Testis (tissue), 3 donors: Measurements from ENCODE around the gene CAMTA1. TPM values are rescaled to one million over a fixed set of nuclear protein-coding genes. Genes with fewer than 3 reads are reported as not detected.
A peak's percentile ranks its signal among the peaks of the same experiment; 100 is the strongest.

Experiments used
- DNase-seq: peaks from one replicate; pipeline ENCODE4 v3.0.0-alpha.2; 2019
- H3K27ac ChIP-seq, 2 donors: fragments of 200-600 bp; sonication (generic); one replicate each; pipeline ENCODE4 v1.5.1; 2019
- H3K27me3 ChIP-seq: fragments of 200-600 bp; sonication (generic); one replicate; pipeline ENCODE4 v1.5.1; 2019
- H3K36me3 ChIP-seq: fragments of 200-600 bp; sonication (generic); one replicate; pipeline ENCODE4 v1.5.1; 2017; ENCODE audit warnings: low read depth; ENCODE audit errors: missing control alignments
- H3K4me1 ChIP-seq: fragments of 200-600 bp; sonication (generic); one replicate; pipeline ENCODE4 v1.5.1; 2019
- H3K4me3 ChIP-seq, 2 donors: fragments of 200-600 bp; sonication (generic); one replicate each; pipeline ENCODE4 v1.5.1; 2017 to 2019
- H3K9me3 ChIP-seq: fragments of 200-600 bp; sonication (generic); one replicate; pipeline ENCODE4 v1.5.1; 2017
- POLR2A ChIP-seq: fragments of 450-650 bp; IDR thresholded peaks from one replicate; pipeline ENCODE4 v1.6.1; 2017; ENCODE audit warnings: antibody characterized with exemption, mild to moderate bottlenecking, moderate library complexity
- WGBS, 2 donors: methylation state at CpG; one replicate each; pipeline ENCODE4 v1.1.5; 2018; 5-methylcytosine and 5-hydroxymethylcytosine counted together
- intact Hi-C: fragments of 100-400 bp; cut with DNase I; formaldehyde crosslinking; loops from one replicate; pipeline ENCODE4 v1.15.1; 2023; ENCODE audit warnings: low total_unique reads
- polyA plus RNA-seq: library from polyadenylated mRNA; stranded (reverse); fragments of 350-450 nt; fragmentation: Illumina TruSeq; extraction: RNeasy Lipid Tissue Mini Kit (QIAGEN cat#74804); gene quantifications from one replicate; pipeline ENCODE4 v1.2.3, GENCODE V29; 2014; ENCODE audit warnings: low read depth, low replicate concordance; ENCODE audit not compliant: insufficient read depth
- total RNA-seq, 2 donors: library from RNA; depleted of rRNA; stranded (reverse); fragments of >200 nt; gene quantifications; one replicate each; pipeline ENCODE4 v1.2.3, GENCODE V29; 2016
- TF ChIP-seq, protein P1 (sequence below), 3 experiments: fragments of 450-650 bp in 2 of 3; fragments of 200-600 bp in 1 of 3; sonication (generic) in 1 of 3; IDR thresholded peaks; one replicate each; pipeline ENCODE4 v1.5.1; 2016 to 2019; ENCODE audit warnings: antibody characterized with exemption in 3 of 3, mild to moderate bottlenecking in 2 of 3, moderate library complexity in 1 of 3

The CAMTA1 gene
- total and polyA plus RNA-seq, 3 donors from 2014 or later = 116 to 158 (median 119) TPM

DNA sequence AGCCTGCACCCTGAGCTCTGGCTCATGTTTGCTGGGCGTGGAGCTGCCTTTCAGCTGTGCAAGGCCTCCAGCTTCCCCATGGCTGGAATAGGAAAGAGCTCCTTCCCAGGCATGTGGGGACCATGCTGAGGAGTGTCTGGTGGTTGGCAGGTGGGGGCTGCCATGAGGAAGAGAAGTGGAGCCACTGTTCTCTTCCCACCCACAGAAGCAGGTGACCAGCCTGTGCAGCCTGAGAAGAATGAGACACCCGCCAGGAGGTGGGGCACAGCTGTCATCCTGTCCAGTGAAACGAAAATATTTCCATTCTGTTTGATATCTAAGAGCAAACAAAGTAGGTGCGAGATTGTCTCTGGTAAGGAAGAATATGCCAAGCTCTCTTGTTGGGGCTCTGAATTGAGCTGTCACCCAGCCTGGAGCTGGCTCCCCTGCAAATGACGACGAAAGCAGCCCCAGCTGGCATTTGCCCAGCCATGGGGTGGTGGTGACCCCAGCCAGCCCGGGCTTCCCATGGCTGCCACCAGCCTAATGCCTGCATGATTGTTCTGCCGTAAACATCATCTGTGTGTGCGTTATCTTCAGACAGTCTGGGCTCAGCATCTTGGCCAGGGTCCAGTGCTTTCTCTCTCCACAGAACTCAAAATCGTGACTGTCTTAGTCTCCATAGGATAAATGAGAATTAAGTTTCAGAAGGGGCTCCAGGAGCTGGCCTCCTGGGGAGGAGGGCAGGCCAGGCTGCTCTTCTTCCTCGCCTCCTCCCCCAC, 556.1 kb downstream of the CAMTA1 start:
- Histone ChIP-seq H3K4me3 (no peak overlapping the region), H3K27me3 (no peaks in the 10 kb centered on the region), H3K36me3 (no peaks in the 10 kb centered on the region), H3K4me1 (peaks cover 5% of the 10 kb centered on the region), H3K9me3 (no peaks in the 10 kb centered on the region), H3K27ac (no peak overlapping the region)
- intact Hi-C loops = no loop called here
- DNase-seq = peak; percentile 64
- 36 to 59% methylated on average over 11 of the region's 11 CpGs for WGBS, 2 donors
- TF ChIP-seq, protein P1, sequence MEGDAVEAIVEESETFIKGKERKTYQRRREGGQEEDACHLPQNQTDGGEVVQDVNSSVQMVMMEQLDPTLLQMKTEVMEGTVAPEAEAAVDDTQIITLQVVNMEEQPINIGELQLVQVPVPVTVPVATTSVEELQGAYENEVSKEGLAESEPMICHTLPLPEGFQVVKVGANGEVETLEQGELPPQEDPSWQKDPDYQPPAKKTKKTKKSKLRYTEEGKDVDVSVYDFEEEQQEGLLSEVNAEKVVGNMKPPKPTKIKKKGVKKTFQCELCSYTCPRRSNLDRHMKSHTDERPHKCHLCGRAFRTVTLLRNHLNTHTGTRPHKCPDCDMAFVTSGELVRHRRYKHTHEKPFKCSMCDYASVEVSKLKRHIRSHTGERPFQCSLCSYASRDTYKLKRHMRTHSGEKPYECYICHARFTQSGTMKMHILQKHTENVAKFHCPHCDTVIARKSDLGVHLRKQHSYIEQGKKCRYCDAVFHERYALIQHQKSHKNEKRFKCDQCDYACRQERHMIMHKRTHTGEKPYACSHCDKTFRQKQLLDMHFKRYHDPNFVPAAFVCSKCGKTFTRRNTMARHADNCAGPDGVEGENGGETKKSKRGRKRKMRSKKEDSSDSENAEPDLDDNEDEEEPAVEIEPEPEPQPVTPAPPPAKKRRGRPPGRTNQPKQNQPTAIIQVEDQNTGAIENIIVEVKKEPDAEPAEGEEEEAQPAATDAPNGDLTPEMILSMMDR (IDR thresholded peaks at IDR 0.05) = no peak
- TF ChIP-seq POLR2A = no peak

DNA sequence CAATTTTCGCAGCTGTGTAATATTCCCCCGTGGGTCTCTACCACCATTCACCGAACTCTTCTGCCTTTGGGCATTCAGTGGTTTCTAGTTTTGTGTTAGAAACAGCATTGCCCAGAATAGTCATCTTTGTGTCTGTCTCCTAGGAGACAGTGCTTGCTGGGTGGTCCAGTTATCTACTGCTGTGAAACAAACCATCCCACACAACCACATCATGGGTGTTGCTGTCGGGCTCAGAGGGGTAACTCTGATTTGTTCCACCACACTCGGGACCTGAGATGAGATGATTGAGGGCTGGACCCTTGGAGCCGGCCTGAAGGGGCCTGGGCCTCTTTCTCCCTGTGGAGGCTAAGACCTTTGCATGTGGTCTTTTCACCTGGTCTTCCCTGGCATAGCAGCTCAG, 558.6 kb downstream of the CAMTA1 start:
- no peak for DNase-seq
- Histone ChIP-seq H3K9me3 (no peaks in the 10 kb centered on the region), H3K27ac (no peak overlapping the region), H3K4me3 (no peak overlapping the region), H3K27me3 (no peaks in the 10 kb centered on the region), H3K4me1 (peaks cover 5% of the 10 kb centered on the region), H3K36me3 (no peaks in the 10 kb centered on the region)
- 84 to 87% methylated on average over 6 of the region's 6 CpGs for WGBS, 2 donors
- intact Hi-C loops = no loop called here
- no peak for TF ChIP-seq POLR2A
- TF ChIP-seq, protein P1 (IDR thresholded peaks at IDR 0.05) = no peak

DNA sequence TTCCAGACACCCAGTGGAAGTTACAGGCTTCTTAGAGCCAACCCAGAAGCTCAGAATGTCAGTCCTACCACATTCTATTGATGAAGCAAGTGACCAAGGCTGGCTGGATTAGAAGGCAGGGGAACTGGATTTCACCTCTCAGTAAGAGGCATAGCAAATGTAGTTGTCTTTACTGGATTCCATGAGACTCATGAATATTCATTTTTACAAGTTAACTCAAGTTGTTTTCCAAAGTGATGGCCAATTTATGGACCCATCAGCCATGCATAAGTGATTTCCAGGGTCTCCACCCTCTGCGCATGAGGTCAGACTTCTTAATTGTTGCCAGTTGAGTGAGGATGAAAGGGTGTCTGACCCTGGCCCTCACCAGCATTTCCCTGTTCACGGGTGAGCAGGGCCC, 559.0 kb downstream of the CAMTA1 start:
- WGBS, 2 donors = 81 to 85% methylated on average over 2 of the region's 2 CpGs
- intact Hi-C loops = no loop called here
- Histone ChIP-seq H3K9me3 (no peaks in the 10 kb centered on the region), H3K27me3 (no peaks in the 10 kb centered on the region), H3K4me3 (no peak overlapping the region), H3K4me1 (peaks cover 5% of the 10 kb centered on the region), H3K36me3 (no peaks in the 10 kb centered on the region), H3K27ac (no peak overlapping the region)
- DNase-seq = no peak
- no peak for TF ChIP-seq POLR2A
- TF ChIP-seq, protein P1 (IDR thresholded peaks at IDR 0.05) = no peak

DNA sequence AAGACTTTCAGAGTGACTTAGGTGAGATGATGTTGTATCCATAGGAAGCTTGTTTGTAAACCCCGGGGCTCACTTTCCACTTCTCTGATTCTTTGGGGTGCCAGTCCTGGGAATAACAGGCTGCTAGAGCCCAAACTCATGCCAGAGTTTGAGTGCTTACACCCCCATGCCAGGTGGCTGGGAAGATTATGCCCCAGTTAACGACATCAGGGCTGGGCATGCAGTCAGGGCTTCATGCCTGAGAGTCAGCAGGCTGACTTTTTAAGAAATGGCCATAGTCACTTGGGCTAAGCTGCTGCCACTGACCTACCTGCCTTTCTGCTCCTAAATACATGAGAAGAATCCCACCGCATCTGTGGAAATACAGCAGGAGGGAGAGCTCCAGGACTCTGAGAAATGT, 560.3 kb downstream of the CAMTA1 start:
- no peaks in the 10 kb centered on the region for H3K36me3 ChIP-seq
- WGBS, 2 donors = 93 to 96% methylated on average over 2 to 3 of the region's 3 CpGs
- no peaks in the 10 kb centered on the region for H3K9me3 ChIP-seq
- H3K4me3 ChIP-seq = no peak overlapping the region
- H3K27ac ChIP-seq = no peak overlapping the region
- no peak for TF ChIP-seq POLR2A
- TF ChIP-seq, protein P1 (IDR thresholded peaks at IDR 0.05) = no peak
- no peaks in the 10 kb centered on the region for H3K27me3 ChIP-seq
- H3K4me1 ChIP-seq = peaks cover 5% of the 10 kb centered on the region
- no peak for DNase-seq
- intact Hi-C loops = no loop called here

DNA sequence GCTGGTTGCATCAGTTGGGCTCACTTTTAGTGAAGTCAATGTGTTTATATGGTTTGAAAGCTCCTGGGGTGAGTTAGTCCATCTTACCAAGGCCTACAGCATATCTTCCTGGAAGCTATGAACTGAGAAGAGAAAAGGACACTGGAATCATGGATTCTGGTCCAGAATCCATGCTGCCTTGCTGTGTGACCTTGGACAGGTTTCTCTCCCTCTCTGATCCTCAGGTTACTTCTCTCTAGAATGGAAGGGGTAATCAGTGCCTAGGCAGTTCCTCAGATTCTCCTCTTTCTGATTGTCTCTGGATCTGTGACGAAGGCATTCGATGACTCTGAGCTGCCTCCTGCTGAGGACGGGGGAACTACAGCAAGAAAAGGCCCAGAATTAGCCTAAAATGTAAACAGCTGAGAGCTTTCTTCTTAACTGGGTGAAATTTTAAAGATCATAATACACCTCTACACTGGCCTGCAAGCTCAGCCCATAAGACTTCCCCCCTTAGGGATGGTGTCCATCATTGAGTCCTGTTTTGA, 560.9 kb downstream of the CAMTA1 start:
- Histone ChIP-seq H3K4me1 (peaks cover 5% of the 10 kb centered on the region), H3K4me3 (no peak overlapping the region), H3K36me3 (no peaks in the 10 kb centered on the region), H3K27me3 (no peaks in the 10 kb centered on the region), H3K9me3 (no peaks in the 10 kb centered on the region), H3K27ac (no peak overlapping the region)
- TF ChIP-seq, protein P1 (IDR thresholded peaks at IDR 0.05) = no peak
- TF ChIP-seq POLR2A = no peak
- WGBS, 2 donors = 92 to 94% methylated on average over 3 of the region's 3 CpGs
- no peak for DNase-seq
- intact Hi-C loops = no loop called here
